Measurements from ENCODE around the gene CHST13.

The CHST13 gene

GRCh38 chr3:126487151-126487771, 36.7 kb upstream of the CHST13 start:
- peak; percentile 59 for DNase-seq (ENCODE audit: low spot score)

- DNase-seq (ENCODE audit: low spot score), result no peak
Observed at GRCh38 chr3:126488185-126488584, 35.8 kb upstream of the CHST13 start.

DNA sequence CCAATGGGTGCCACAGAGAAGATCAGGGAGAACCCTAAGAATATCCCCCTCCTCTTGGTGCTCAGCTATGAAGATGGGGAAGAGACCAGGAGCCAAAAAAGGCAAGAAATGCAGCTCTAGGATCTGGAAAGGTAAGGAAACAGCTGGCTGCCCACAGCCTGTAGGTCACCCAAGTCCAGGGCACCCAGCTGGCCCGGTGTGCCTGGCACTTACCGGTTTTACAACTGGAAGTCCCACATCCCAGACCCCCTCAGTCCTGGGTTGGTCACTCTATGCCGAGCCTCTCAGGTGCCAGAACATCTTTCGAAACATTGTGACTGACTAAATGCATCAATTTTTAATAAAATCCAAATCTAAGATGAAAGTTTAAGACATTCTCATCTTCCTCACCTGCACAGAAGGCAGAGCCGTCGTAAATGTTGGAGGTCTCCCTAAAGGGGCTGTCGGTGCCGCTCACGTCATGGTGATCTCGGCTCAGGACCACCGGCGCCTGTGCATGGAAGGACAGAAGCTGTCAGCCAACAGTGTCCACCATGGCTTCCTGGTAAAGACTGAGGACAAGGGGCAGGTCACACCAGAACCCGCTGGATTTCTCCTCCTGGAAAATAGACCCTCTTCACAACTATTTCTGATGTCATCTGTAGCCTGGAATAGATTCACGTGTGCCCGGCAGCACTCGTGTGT, 34.9 kb upstream of the CHST13 start:
- DNase-seq (ENCODE audit: low spot score), result no peak

DNA sequence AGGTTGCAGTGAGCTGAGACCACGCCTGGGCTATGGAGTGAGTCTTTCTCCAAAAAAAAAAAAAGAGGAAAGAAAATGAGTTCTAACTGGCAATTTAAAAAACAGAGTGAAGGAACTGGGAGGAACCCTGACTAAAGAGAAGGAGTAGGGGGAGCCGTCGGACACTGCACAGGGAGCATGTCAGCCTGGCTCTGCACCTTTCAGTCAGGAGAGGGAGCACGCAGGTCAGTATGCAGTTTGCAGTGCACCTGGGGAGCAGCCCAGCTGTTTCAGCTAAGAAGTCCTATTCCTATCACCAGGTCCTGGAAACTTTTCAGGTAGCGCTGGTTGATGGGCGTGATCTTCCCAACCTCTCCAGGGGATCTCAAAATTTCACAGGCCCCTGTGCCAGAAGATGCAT, 33.3 kb upstream of the CHST13 start:
- no peak for DNase-seq (ENCODE audit: low spot score)

- no peak for DNase-seq (ENCODE audit: low spot score)
Observed at GRCh38 chr3:126491221-126492013, 32.5 kb upstream of the CHST13 start.

- DNase-seq (ENCODE audit: low spot score), result no peak
Observed at GRCh38 chr3:126493051-126493450, 30.9 kb upstream of the CHST13 start.

- DNase-seq (ENCODE audit: low spot score), result no peak
Observed at GRCh38 chr3:126493739-126494138, 30.2 kb upstream of the CHST13 start.

- no peak for DNase-seq (ENCODE audit: low spot score)
Observed at GRCh38 chr3:126494204-126494969, 29.6 kb upstream of the CHST13 start.

DNA sequence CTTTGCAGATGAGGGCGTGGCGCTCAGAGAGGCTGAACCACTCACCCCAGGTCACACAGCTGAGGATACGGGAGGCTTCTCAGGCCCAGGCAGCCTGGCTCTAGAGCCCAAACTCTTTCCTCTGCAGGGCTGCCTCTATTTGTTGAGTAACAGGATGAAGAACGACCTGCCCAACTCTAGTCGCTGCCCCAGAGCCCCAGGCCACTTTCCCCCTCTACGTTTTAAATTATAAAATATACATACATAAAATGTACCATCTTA, 29.1 kb upstream of the CHST13 start:
- no peak for DNase-seq (ENCODE audit: low spot score)

- no peak for DNase-seq (ENCODE audit: low spot score)
Observed at GRCh38 chr3:126495786-126496185, 28.2 kb upstream of the CHST13 start.

DNA sequence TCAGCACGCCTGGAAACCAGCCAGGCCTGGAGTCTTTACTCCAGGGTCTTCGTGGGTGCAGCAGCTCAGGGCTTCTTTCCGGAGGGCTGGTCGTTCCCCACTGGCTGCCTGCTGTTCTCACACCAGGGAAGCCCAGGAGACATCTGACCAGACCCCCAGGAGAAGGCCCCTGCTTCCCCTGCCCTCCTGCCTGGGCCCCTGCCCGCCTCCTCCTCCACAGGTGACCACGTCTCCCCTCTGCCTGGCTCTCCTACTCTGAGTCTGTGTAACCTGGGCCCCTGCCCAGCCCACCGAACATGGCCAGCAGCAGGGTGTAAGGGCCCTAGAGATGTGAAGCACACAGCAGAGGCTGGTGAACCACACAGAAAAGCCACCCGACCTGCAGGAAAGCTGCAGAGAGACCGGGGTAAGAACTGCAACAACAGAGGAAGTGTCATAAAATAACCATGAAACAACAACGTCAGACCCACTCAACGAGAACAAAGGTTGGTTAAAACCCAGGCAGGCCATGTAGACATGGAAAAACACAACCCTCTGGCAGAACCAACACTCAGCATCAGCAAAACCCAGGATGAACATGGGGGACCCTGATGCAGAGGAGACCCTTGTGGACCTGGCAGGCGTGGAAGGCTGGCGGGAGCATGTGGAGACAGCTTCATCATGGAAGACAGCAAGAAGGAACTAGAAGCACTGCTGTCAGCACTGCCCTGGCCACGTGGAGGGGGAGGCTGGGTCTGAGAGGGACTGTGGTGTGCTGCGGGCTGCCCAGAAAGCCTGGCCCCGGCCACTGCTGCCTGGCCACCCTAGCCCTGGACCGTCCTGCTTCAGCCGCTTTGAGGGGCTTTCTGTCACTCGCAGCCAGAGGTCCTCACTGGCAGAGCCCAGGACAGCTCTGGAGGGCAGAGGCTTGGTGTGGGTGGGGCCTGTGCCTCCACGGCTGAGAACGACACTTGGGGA, 26.8 kb upstream of the CHST13 start:
- DNase-seq (ENCODE audit: low spot score), result no peak

DNA sequence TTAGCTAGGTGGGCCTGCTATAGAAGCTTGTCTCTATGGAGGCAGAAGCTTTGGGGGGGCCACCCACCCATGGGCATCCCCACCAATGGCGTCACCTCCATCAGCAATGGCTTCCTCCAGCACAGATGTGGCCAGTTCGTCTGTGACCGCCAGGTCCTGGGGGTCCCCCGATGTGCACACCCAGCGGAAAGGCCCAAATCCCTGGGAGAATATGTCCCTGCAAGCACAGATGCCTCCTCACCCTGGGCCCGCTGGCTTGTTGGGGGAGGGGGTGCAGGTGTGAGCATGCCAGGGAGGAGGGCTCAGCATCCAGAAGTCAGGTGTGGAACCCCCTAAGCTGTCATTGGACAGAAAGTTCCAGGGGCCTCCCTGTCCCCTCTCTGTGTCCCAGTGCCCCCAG, 26.0 kb upstream of the CHST13 start:
- DNase-seq (ENCODE audit: low spot score), result no peak

DNA sequence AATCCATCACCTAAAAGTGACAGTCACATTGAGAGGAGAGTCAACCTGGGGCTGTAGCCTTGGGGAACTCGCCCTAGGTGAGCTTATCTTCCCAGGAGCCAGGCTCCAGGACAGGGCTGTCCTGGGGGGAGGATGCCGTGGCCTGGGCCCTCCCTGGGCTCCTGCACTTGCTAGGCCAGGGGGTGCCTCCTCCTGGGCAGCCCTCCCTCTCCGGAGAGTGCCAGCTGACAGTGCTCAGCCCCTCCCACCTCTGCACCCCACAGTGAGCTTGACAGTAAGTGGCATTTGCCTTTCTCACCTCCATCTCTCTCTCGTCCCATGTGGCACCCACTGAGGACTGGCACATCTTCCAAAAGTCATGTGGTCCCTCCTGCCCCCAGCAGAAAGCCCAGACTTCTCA, 25.5 kb upstream of the CHST13 start:
- DNase-seq (ENCODE audit: low spot score), result no peak

DNA sequence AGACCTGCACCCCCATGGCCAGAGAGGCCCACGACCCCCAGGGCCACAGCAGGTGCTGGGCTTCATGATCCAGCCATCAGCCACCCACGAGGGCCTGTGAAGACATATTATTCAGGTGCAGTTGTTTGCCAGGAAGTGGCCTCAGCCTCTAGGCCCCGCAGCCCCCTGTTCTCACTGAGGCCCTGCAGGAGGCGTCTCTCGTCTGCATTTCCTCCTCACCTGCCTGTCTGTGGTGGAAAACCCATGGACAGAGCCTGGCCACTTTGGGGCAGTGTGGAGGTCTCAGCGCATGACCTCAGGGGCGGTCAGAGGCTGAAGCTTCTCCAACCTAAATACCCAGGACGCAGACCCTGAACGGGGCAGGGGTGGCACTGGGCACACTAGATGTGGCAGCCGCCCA, 25.0 kb upstream of the CHST13 start:
- no peak for DNase-seq (ENCODE audit: low spot score)

DNA sequence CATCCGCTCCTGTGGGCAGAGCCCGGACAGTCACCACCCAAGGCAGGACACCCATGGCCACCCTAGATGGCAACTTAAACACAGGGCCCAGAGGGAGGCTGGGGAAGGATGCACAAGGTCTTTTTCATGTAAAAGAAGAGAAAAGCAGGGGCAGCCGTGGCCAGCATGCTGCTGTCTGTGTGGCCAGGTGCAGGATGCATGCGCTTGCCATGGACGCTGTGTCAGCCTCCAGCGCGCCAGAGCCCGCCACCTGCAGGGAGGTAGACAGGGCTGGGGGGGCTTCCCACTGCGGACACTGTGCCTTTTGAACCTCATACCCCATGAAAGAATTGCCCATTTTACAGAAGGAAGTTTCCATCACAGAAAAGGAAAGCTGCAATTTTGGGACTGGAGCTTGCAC, 24.6 kb upstream of the CHST13 start:
- no peak for DNase-seq (ENCODE audit: low spot score)

GRCh38 chr3:126500016-126500415, 23.9 kb upstream of the CHST13 start:
- DNase-seq (ENCODE audit: low spot score), result no peak

- DNase-seq (ENCODE audit: low spot score), result no peak
Observed at GRCh38 chr3:126501054-126501453, 22.9 kb upstream of the CHST13 start.

DNA sequence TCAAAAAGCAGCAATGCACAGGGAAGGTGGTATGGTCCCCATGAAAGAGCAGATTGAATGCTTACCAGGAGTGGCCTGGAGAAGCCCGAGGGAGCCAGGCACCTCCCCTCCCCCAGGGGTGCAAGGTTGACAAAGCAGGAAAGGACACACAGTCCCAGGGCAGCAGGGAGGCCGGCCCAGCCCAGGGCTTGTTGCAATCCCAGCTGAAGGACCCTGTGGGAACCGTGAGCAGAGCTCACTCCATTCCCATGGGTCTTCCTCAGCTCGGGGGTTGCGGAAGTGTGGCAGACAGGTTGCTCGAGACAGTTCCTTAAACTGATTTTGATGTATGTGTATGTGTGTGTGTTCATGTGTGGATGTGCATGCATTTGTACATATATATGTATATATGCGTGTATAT, 22.2 kb upstream of the CHST13 start:
- DNase-seq (ENCODE audit: low spot score), result no peak

GRCh38 chr3:126502656-126503055, 21.3 kb upstream of the CHST13 start:
- no peak for DNase-seq (ENCODE audit: low spot score)

DNA sequence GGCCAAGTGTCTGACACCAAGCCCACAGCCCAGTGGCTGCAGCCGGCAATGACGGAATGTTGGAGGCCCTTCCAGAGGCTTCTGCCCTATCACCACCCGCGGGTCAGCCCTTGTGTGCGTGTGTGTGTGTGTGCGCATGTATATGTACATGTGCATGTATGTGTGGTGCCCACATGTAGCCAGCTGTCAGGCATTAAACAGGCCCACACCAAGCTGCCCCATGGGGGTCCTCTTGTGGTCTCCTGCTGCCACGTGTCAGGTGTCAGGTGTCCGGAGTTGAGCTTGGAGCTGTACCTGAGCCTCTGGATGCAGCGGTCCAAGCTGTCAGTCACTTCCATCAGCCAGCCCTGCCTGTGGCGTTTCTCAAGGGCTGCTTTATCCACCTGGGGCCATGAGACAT, 20.3 kb upstream of the CHST13 start:
- DNase-seq (ENCODE audit: low spot score), result no peak

- no peak for DNase-seq (ENCODE audit: low spot score)
Observed at GRCh38 chr3:126507886-126508285, 16.1 kb upstream of the CHST13 start.

DNA sequence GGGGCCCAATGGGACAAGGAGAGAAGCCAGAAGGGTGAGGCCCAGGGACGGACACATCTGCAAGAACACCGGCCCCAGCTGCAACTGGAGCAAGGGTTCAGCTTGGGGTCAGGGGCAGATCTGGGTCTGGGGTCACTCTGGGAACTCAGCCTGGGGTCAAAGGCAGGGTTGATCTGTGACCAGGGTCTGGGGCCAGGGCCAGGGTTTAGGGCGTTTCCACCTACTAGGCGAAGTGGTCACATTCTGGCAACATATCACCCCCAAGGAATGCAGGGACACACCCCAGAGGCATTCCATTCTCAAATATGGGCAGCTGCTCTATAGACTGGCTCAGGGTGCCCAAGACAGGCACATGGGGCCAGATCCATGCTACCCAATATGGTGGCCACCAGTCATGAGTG, 15.4 kb upstream of the CHST13 start:
- DNase-seq (ENCODE audit: low spot score), result no peak

Data from kidney tubule cell (primary cell).